Measurements from ENCODE around the gene PON2.

GRCh38 chr7:95444796-95445195, 10.0 kb upstream of the PON2 start:
- TF ChIP-seq CTCF (IDR thresholded peaks at IDR 0.05; ENCODE audit: poor library complexity, severe bottlenecking) (no peak), REST (IDR thresholded peaks at IDR 0.05; ENCODE audit: borderline replicate concordance) (no peak)
